Karpas-422 (cell line): Measurements from ENCODE around the gene F12. TPM values are rescaled to one million over a fixed set of nuclear protein-coding genes. Genes with fewer than 3 reads are reported as not detected.

Experiments used
- DNase-seq: peaks from one replicate; pipeline ENCODE4 v3.0.0-alpha.2; 2015
- H2AFZ ChIP-seq: fragments of 200-600 bp; sonication (generic); 2 replicates; pipeline ENCODE4 v1.6.1; 2014; ENCODE audit warnings: antibody characterized with exemption, low read length, mixed read lengths
- H3K27ac ChIP-seq: fragments of 200-600 bp; sonication (generic); 2 replicates; pipeline ENCODE4 v1.5.1; 2014; ENCODE audit warnings: mild to moderate bottlenecking, low read length, moderate library complexity
- H3K27me3 ChIP-seq: fragments of 200-600 bp; sonication (generic); 2 replicates; pipeline ENCODE4 v1.6.1; 2014; ENCODE audit warnings: low read length, mixed read lengths
- H3K36me3 ChIP-seq: fragments of 200-600 bp; sonication (generic); 2 replicates; pipeline ENCODE4 v1.6.1; 2014; ENCODE audit warnings: low read length, mixed read lengths; ENCODE audit not compliant: insufficient read depth
- H3K4me1 ChIP-seq: fragments of 200-600 bp; sonication (generic); 2 replicates; pipeline ENCODE4 v1.6.1; 2014; ENCODE audit warnings: mild to moderate bottlenecking, low read length, mixed read lengths
- H3K4me2 ChIP-seq: fragments of 200-600 bp; sonication (generic); 2 replicates; pipeline ENCODE4 v1.6.1; 2014; ENCODE audit warnings: low read length, low read depth, mild to moderate bottlenecking; ENCODE audit not compliant: poor library complexity, severe bottlenecking
- H3K4me3 ChIP-seq: fragments of 200-600 bp; sonication (generic); 2 replicates; pipeline ENCODE4 v1.5.1; 2014; ENCODE audit warnings: mild to moderate bottlenecking, antibody characterized with exemption, low read length, mixed read lengths
- H3K79me2 ChIP-seq: fragments of 200-600 bp; sonication (generic); 2 replicates; pipeline ENCODE4 v1.6.1; 2014; ENCODE audit warnings: mild to moderate bottlenecking, low read length, mixed read lengths
- H3K9ac ChIP-seq: fragments of 200-600 bp; sonication (generic); 2 replicates; pipeline ENCODE4 v1.6.0; 2014; ENCODE audit warnings: low read length
- H3K9me2 ChIP-seq: fragments of 200-600 bp; sonication (generic), shearing (Covaris generic); replicated peaks from 2 replicates; pipeline ENCODE4 v1.6.0; 2014; ENCODE audit warnings: mild to moderate bottlenecking, low read length, moderate library complexity; ENCODE audit not compliant: insufficient read depth
- H3K9me3 ChIP-seq: fragments of 300-700, 200-600 bp; sonication (generic); 2 replicates; pipeline ENCODE4 v1.6.1; 2014; ENCODE audit warnings: low read length, mixed read lengths
- H4K20me1 ChIP-seq: fragments of 200-600 bp; sonication (generic); 2 replicates; pipeline ENCODE4 v1.6.1; 2014; ENCODE audit warnings: mild to moderate bottlenecking, antibody characterized with exemption, low read length, low read depth; ENCODE audit not compliant: insufficient read depth
- total RNA-seq: library from RNA; depleted of rRNA; stranded (reverse); fragments of >200 nt; shearing (Covaris generic); gene quantifications from 2 replicates; pipeline ENCODE4 v1.2.3, GENCODE V29; 2014; ENCODE audit warnings: low replicate concordance

F12 gene
- total RNA-seq, 1 experiment from 2014 or later = 6.5 TPM

GRCh38 chr5:177431317-177432142, 22.2 kb upstream of the F12 start:
- H4K20me1 ChIP-seq = peaks cover 20% of the 10 kb centered on the region; the same call in 1 of the 2 replicates
- H3K4me3 ChIP-seq = peak overlapping the region; percentile 90; the same call in 1 of the 2 replicates
- peak overlapping the region; percentile 95 for H3K4me2 ChIP-seq
- H3K27me3 ChIP-seq = no peaks in the 10 kb centered on the region
- peaks cover 27% of the 10 kb centered on the region for H3K36me3 ChIP-seq
- DNase-seq = peak; percentile 80
- no peaks in the 10 kb centered on the region for H3K9me3 ChIP-seq
- no peaks in the 10 kb centered on the region for H3K9me2 ChIP-seq
- H3K79me2 ChIP-seq = peaks cover 49% of the 10 kb centered on the region
- peaks cover 49% of the 10 kb centered on the region for H3K4me1 ChIP-seq
- H3K9ac ChIP-seq = peak overlapping the region; percentile 92
- H3K27ac ChIP-seq = peak overlapping the region; percentile 84
- no peak overlapping the region for H2AFZ ChIP-seq

- DNase-seq = peak; percentile 55
- Histone ChIP-seq H3K4me1 (peaks cover 50% of the 10 kb centered on the region), H3K36me3 (peaks cover 27% of the 10 kb centered on the region), H2AFZ (no peak overlapping the region), H3K79me2 (peaks cover 49% of the 10 kb centered on the region), H4K20me1 (peaks cover 20% of the 10 kb centered on the region; the same call in 1 of the 2 replicates), H3K9ac (peak overlapping the region; percentile 92), H3K4me2 (peak overlapping the region; percentile 95), H3K27ac (peak overlapping the region; percentile 84), H3K4me3 (peak overlapping the region; percentile 90; the same call in 1 of the 2 replicates), H3K9me3 (no peaks in the 10 kb centered on the region), H3K9me2 (no peaks in the 10 kb centered on the region), H3K27me3 (no peaks in the 10 kb centered on the region)
Measured at GRCh38 chr5:177430972-177431316, 21.6 kb upstream of the F12 start.

- peak; percentile 41 for DNase-seq
- peak overlapping the region; percentile 92 for H3K9ac ChIP-seq
- H3K36me3 ChIP-seq = peaks cover 25% of the 10 kb centered on the region
- peak overlapping the region; percentile 90 for H3K4me3 ChIP-seq
- H2AFZ ChIP-seq = no peak overlapping the region
- H3K9me3 ChIP-seq = no peaks in the 10 kb centered on the region
- peaks cover 49% of the 10 kb centered on the region for H3K79me2 ChIP-seq
- H3K4me1 ChIP-seq = peaks cover 56% of the 10 kb centered on the region
- H3K27me3 ChIP-seq = no peaks in the 10 kb centered on the region
- H3K4me2 ChIP-seq = peak overlapping the region; percentile 95
- no peaks in the 10 kb centered on the region for H3K9me2 ChIP-seq
- peak overlapping the region; percentile 84 for H3K27ac ChIP-seq
- peaks cover 20% of the 10 kb centered on the region; the same call in 1 of the 2 replicates for H4K20me1 ChIP-seq
Measured at GRCh38 chr5:177430140-177430951, 21.0 kb upstream of the F12 start.

GRCh38 chr5:177429248-177430040, 20.1 kb upstream of the F12 start:
- Histone ChIP-seq H3K4me3 (peak overlapping the region; percentile 90), H4K20me1 (peaks cover 20% of the 10 kb centered on the region; the same call in 1 of the 2 replicates), H3K9ac (peak overlapping the region; percentile 92), H3K9me2 (no peaks in the 10 kb centered on the region), H3K4me2 (peak overlapping the region; percentile 95), H3K9me3 (no peaks in the 10 kb centered on the region), H3K4me1 (peaks cover 58% of the 10 kb centered on the region), H3K79me2 (peaks cover 49% of the 10 kb centered on the region), H3K36me3 (peaks cover 21% of the 10 kb centered on the region), H3K27ac (peak overlapping the region; percentile 84), H3K27me3 (no peaks in the 10 kb centered on the region), H2AFZ (no peak overlapping the region)
- peak; percentile 79 for DNase-seq

GRCh38 chr5:177428574-177429217, 19.3 kb upstream of the F12 start:
- Histone ChIP-seq H3K79me2 (peaks cover 49% of the 10 kb centered on the region), H3K9ac (peak overlapping the region; percentile 92), H4K20me1 (peaks cover 20% of the 10 kb centered on the region; the same call in 1 of the 2 replicates), H3K27ac (peak overlapping the region; percentile 84), H2AFZ (no peak overlapping the region), H3K27me3 (no peaks in the 10 kb centered on the region), H3K36me3 (peaks cover 16% of the 10 kb centered on the region), H3K9me2 (no peaks in the 10 kb centered on the region), H3K4me3 (peak overlapping the region; percentile 90), H3K4me2 (peak overlapping the region; percentile 95), H3K4me1 (peaks cover 58% of the 10 kb centered on the region), H3K9me3 (no peaks in the 10 kb centered on the region)
- no peak for DNase-seq

GRCh38 chr5:177427919-177428573, 18.7 kb upstream of the F12 start:
- no peaks in the 10 kb centered on the region for H3K27me3 ChIP-seq
- H3K4me2 ChIP-seq = peak overlapping the region; percentile 95
- H3K4me3 ChIP-seq = peak overlapping the region; percentile 90
- H3K79me2 ChIP-seq = peaks cover 49% of the 10 kb centered on the region
- H3K27ac ChIP-seq = peak overlapping the region; percentile 84
- peak; percentile 49 for DNase-seq
- peaks cover 12% of the 10 kb centered on the region for H3K36me3 ChIP-seq
- H4K20me1 ChIP-seq = peaks cover 20% of the 10 kb centered on the region; the same call in 1 of the 2 replicates
- peaks cover 58% of the 10 kb centered on the region for H3K4me1 ChIP-seq
- H3K9me3 ChIP-seq = no peaks in the 10 kb centered on the region
- H2AFZ ChIP-seq = no peak overlapping the region
- H3K9me2 ChIP-seq = no peaks in the 10 kb centered on the region
- H3K9ac ChIP-seq = peak overlapping the region; percentile 92

- H3K9ac ChIP-seq = peak overlapping the region; percentile 92
- H4K20me1 ChIP-seq = peaks cover 20% of the 10 kb centered on the region; the same call in 1 of the 2 replicates
- H3K27me3 ChIP-seq = no peaks in the 10 kb centered on the region
- H2AFZ ChIP-seq = no peak overlapping the region
- H3K9me2 ChIP-seq = no peaks in the 10 kb centered on the region
- peak; percentile 67 for DNase-seq
- H3K4me2 ChIP-seq = peak overlapping the region; percentile 95
- H3K4me1 ChIP-seq = peaks cover 58% of the 10 kb centered on the region
- peak overlapping the region; percentile 90 for H3K4me3 ChIP-seq
- peaks cover 49% of the 10 kb centered on the region for H3K79me2 ChIP-seq
- no peaks in the 10 kb centered on the region for H3K9me3 ChIP-seq
- peak overlapping the region; percentile 84 for H3K27ac ChIP-seq
- peaks cover 5% of the 10 kb centered on the region; the same call in 1 of the 2 replicates for H3K36me3 ChIP-seq
Measured at GRCh38 chr5:177427211-177427822, 18.0 kb upstream of the F12 start.
